NCI-H2196 treated with DMSO at 0.1 percent for 48 hours (cell line): ENCODE measurements around the gene COL3A1.

Source experiments
- DNase-seq: peaks from one replicate; lab custom pipeline; 2025; ENCODE audit not compliant: unreplicated experiment; lab: John Stamatoyannopoulos, UW

The COL3A1 gene

GRCh38 chr2:188974164-188974563 lies at the start of gene COL3A1:
Gene COL3A1, plus strand, starts transcription at chr2:188974373. Its CDS starts 117 bp downstream, at chr2:188974490.
- DNase-seq, result no peak

DNA sequence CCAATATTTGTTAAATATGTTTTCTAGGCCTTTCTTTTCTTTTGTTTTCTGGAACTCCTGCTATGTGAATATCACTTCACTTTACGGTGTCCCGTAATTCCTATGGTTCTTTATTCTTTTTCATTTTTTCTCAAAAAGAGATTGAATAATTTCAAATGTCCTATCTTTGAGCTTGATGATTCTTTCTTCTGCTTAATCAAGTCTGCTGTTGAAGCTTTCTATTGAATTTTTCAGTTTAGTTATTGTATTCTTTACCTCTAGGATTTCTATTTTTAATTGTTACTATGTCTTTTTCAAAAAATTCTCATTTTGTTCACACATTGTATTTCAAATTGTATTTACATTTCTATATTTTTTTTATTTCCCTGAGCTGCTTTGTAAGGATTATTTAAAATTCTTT lies 45.5 kb upstream of the COL3A1 start:
- no peak for DNase-seq

DNA sequence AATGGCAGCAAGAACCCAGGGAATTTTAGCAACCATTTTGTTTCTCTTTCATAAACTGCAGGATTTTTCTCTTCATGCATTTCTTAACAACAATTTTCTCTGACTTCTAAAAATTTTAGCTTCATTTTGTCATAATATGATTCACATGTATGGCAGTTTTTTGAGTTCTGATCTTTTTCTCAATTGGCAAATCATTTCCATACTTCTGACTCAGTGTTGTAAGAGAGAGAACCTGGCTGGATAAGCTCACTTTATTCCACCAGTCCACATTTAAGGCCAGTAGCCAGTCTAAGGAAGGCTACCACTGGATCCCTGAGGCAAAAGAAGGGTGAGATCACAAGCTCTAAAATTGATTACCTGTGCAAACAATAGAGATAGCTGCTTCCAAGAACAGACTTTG lies 42.8 kb upstream of the COL3A1 start:
- no peak for DNase-seq

- DNase-seq, result no peak
Observed at GRCh38 chr2:188937228-188938220, 36.6 kb upstream of the COL3A1 start.

DNA sequence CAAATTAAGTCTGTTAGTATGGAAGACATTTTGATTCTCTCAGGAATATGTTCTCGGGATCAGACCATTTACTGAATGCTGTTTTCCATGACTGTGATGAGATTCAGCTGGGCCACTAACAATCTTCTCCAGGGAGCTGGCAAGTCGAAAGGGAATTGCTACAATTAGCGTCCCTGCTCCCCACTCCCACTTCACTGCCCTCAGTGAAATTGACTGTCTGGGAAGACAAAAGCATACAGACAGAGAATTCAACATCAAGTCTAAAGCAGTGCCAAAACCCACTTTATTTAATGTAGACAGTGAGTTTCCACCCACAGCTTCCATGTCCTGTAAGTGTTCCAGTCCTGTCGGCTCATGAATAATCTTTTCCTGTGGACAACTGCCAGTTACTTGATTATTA lies 34.0 kb upstream of the COL3A1 start:
- no peak for DNase-seq

- no peak for DNase-seq
Observed at GRCh38 chr2:188944442-188944841, 29.7 kb upstream of the COL3A1 start.

- DNase-seq, result no peak
Observed at GRCh38 chr2:188949046-188949818, 24.9 kb upstream of the COL3A1 start.

DNA sequence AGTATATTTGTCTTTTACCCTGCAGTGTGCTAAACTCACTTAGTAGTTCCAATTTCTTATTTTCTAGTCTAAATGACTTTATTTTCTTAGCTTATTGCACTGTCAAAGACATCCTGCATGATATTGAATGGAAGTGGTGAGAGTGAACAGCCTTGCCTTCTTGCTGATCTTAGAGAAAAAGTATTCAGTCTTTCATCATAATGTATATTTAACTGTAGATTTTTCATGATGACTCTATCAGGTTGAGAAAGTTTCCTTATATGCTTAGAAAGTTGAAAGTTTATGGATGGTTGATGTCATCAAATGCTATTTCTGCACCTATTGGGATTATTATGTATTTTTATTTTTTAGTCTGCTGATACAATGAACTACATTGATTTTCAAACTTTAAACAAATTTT lies 21.3 kb upstream of the COL3A1 start:
- DNase-seq, result no peak

GRCh38 chr2:188956290-188956689 lies 17.9 kb upstream of the COL3A1 start:
- DNase-seq, result no peak

DNA sequence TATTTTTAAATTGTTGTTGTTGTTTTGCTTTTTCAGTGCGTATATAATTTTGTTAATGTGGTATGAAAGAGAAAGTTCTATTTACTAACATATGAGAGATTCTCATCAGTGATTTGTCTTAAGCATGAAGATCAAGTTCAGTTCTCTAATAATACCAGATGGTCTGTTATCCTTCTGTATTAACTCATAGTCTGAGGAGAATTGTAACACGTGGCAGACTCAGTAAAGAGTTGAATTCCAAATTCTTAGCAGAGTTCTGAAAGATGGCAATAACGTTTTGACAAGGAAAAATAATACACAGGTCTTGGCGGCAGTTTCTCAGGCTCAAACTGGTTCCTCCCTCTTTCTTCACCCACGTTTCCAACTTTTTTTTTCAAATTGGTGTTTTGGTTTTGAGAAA lies 17.2 kb upstream of the COL3A1 start:
- DNase-seq, result no peak

GRCh38 chr2:188957646-188958045 lies 16.5 kb upstream of the COL3A1 start:
- no peak for DNase-seq

GRCh38 chr2:188963741-188964140 lies 10.4 kb upstream of the COL3A1 start:
- DNase-seq, result no peak

DNA sequence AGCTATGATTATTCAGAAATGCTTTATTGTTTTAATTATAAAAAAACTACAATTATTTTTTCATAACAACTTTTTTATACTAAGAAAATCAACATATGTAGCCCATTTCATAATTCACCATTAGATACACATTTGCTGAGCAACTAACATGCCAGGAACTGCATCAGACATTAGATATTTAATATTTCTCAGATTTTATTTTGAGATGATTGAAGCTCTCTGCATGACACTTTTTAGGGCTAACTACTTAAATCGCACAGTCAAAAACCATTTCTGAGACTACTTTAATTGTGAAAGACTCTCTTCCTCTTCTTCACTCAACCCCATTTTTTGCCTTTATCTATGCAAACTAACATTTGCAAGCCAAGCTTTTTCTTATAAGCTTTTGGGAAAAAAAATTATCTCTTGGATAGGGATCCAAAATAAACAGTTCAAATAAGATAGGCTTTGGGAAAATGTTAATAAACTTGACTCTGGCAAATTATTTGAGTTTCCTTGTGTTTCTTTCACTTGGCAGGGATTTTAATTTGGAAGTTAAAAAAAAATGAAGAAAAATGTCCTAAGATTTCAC lies 9.1 kb upstream of the COL3A1 start:
- DNase-seq, result no peak

DNA sequence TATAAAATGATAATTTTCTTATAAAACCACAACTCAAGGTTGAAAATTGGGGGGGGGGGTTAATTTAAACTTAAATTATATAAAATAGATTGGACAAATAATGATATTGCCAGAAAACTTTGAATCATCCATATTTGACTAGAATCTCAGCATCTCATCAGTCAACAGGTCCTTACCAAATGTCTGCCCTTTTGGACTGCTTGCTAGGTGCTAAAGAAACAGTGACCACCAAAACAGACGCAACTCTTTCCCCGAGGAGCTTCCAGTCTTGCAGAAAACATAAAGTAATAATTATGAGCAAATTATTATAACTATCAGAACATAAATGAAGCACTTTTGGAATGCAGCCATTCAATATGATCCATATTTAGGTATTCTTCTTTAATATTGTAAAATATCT lies 8.6 kb upstream of the COL3A1 start:
- no peak for DNase-seq

DNA sequence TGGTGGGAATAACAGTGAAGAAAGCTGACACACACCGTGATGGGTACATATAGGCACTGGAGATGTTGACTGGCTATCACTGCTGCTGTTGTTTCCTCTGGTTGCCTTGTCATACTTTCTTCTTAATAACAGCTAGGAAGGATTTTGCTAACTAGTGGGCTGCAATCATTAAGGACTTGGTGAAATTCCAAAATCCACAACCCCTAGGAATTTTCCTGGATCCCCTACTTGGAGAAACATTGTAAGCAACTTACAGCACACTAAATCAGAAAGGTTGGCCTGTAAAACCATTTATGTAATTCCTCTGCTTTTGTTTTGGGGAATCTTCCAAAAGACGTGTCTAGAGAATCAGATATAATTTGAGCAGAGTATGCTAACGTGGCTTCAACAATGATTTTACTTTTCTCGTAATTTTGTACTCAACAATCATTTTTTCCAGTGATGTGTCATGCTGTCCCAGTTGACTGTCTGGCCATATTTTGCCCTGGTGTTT lies 8.0 kb upstream of the COL3A1 start:
- no peak for DNase-seq

- no peak for DNase-seq
Observed at GRCh38 chr2:188966728-188967440, 7.3 kb upstream of the COL3A1 start.

DNA sequence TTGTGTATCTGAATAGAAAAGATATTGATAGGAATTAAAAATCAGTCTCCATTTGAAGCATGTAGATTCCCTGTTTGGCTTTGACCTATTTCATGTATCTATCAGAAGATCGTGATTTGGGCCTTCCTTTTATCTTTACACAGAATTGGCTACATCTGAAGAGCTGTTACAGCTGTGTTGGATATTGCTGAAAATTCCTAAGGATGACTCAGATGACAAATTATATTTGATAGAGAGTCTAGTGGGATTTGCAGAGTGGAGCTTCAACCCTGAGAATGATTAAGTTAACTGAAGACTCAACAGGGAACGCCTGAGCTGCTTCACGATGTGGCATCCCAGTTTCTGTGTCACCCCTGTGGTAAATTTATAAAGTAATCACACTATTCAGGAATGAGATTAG lies 4.9 kb upstream of the COL3A1 start:
- DNase-seq, result no peak

GRCh38 chr2:188969651-188970050 lies 4.5 kb upstream of the COL3A1 start:
- DNase-seq, result no peak

- DNase-seq, result no peak
Observed at GRCh38 chr2:188970211-188970610, 4.0 kb upstream of the COL3A1 start.

GRCh38 chr2:188971432-188971861 lies 2.7 kb upstream of the COL3A1 start:
- no peak for DNase-seq

DNA sequence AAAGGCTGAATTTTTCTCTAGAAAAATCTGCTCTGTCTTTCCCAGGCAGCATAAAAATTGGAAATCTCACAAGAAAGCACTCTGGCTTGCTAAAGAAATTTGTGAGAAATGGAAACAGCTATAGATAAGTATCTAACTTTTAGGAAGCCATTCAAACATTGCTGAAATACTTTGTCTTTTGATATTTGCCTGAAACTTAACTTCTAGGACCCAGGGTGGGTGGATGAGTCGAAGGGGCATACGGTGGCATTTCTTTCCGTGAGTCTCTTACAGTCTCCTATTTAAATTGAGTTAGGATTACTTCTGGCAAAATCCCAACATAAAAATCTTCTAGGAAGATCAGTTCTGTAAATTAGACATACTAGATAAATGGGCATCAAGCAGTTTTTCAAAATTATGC lies 532 bp upstream of the COL3A1 start:
- DNase-seq, result no peak
